Activated naive CD8-positive, alpha-beta T cell treated with anti-CD3 and anti-CD28 coated beads, Interleukin-2, amount 50 U/mL, for 24 hours (primary cell): ENCODE measurements around the gene SHD.
"Not testable (repeated sequence)": the region's sequence is repeated elsewhere in the genome, so short reads cannot be mapped to it uniquely, and the experiment has no call there.

ENCODE experiments used
- ATAC-seq: fragments of 150-1000 bp; cut with Tn5 transposase; one replicate; pipeline ENCODE4 v1.10.0; 2021
- DNase-seq: peaks from one replicate; pipeline ENCODE4 v3.0.0; 2021
- H3K27ac Mint-ChIP-seq: one replicate; pipeline ENCODE4 v1.8.0; 2021; ENCODE audit warnings: mild to moderate bottlenecking, mixed read lengths
- H3K27me3 Mint-ChIP-seq: one replicate; pipeline ENCODE4 v1.8.0; 2021; ENCODE audit warnings: mixed read lengths
- H3K36me3 Mint-ChIP-seq: one replicate; pipeline ENCODE4 v1.8.0; 2021; ENCODE audit warnings: low read depth, mixed read lengths
- H3K4me1 Mint-ChIP-seq: one replicate; pipeline ENCODE4 v1.8.0; 2021; ENCODE audit warnings: mixed read lengths
- H3K4me3 Mint-ChIP-seq: one replicate; pipeline ENCODE4 v1.8.0; 2021; ENCODE audit warnings: mild to moderate bottlenecking, moderate library complexity, mixed read lengths
- H3K9me3 Mint-ChIP-seq: one replicate; pipeline ENCODE4 v1.8.0; 2021; ENCODE audit warnings: mixed read lengths

SHD gene

DNA sequence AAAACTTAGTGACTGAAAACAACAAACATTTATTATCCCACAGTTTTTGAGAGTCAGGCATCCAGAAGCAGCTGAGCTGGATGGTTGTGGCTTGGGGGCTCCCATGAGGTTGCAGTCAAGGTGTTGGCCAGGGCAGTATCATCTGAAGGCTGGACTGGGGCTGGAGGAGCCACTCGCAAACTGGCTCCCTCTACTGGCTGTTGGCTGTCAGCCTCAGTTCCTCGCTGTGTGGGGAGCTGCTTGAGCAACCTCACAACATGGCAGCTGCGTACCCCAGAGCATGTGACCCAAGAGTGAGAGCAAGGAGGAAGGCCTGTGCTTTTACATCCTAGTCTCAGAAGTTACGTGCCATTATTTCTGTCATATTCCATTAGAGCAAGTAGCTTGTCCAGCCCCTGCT is 22.5 kb upstream of the SHD start:
- ATAC-seq (no peak), DNase-seq (no peak)
- Mint-ChIP-seq H3K27me3 (no peaks in the 10 kb centered on the region), H3K27ac (no peak overlapping the region), H3K36me3 (peaks cover 42% of the 10 kb centered on the region), H3K4me1 (no peaks in the 10 kb centered on the region), H3K4me3 (no peak overlapping the region), H3K9me3 (no peaks in the 10 kb centered on the region)

GRCh38 chr19:4257025-4257424 is 22.0 kb upstream of the SHD start:
- no peaks in the 10 kb centered on the region for H3K27me3 Mint-ChIP-seq
- no peak for DNase-seq
- no peak overlapping the region for H3K4me3 Mint-ChIP-seq
- no peak overlapping the region for H3K27ac Mint-ChIP-seq
- H3K4me1 Mint-ChIP-seq, result no peaks in the 10 kb centered on the region
- no peak for ATAC-seq
- peaks cover 38% of the 10 kb centered on the region for H3K36me3 Mint-ChIP-seq
- H3K9me3 Mint-ChIP-seq, result no peaks in the 10 kb centered on the region

- Mint-ChIP-seq H3K27me3 (no peaks in the 10 kb centered on the region), H3K4me3 (no peak overlapping the region), H3K36me3 (peaks cover 39% of the 10 kb centered on the region), H3K9me3 (no peaks in the 10 kb centered on the region), H3K27ac (no peak overlapping the region), H3K4me1 (peaks cover 1% of the 10 kb centered on the region)
- DNase-seq (no peak), ATAC-seq (no peak)
These were observed 20.9 kb upstream of the SHD start for GRCh38 chr19:4258181-4258580.

DNA sequence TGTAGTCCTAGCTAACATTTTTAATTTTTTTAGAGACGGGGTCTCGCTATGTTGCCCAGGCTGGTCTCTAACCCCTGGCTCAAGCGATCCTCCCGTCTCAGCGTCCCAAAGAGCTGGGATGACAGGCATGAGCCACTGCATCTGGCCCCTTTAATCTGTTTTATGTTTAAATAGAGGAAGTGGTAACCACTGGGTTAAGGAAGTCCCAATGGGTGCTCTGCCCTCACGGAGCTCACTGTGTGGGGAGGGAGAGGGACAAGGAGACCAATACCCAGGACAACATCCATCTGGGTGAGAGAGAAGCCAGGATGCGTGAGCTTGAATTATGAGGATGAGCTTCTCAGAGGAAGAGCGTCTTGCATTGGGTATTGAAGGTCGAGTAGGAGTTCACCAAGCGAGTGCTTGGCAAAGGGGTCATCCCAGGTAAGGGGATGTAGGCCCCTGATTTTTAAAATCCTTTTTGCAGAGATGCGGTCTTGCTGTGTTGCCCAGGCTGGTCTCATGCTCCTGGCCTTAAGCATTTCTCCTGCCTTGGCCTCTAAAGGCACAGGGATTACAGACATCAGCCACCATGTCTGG is 18.4 kb upstream of the SHD start:
- Mint-ChIP-seq H3K27me3 (no peaks in the 10 kb centered on the region), H3K27ac (peak overlapping the region; percentile 18), H3K4me3 (no peak overlapping the region), H3K4me1 (peaks cover 23% of the 10 kb centered on the region), H3K9me3 (no peaks in the 10 kb centered on the region), H3K36me3 (peaks cover 35% of the 10 kb centered on the region)
- DNase-seq (no peak), ATAC-seq (no peak)

DNA sequence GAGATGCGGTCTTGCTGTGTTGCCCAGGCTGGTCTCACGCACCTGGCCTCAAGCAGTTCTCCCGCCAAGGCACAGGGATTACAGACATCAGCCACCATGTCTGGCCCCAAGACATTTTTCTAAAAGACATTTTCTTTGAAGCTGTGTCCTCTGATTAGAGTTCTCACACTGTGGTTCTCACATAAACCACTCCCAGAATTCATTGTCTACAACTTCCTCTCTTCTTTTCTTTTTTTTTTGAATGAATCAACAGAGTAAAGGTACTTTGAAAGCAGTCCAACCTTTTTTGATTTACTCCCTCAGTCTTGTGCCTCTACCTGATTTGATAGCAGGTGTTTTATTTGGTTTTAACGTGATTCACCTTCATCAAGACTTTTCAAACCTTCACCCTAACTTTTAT is 14.3 kb upstream of the SHD start:
- no peak for DNase-seq
- peaks cover 41% of the 10 kb centered on the region for H3K36me3 Mint-ChIP-seq
- no peaks in the 10 kb centered on the region for H3K9me3 Mint-ChIP-seq
- ATAC-seq, result no peak
- peak overlapping the region; percentile 79 for H3K27ac Mint-ChIP-seq
- H3K27me3 Mint-ChIP-seq, result no peaks in the 10 kb centered on the region
- no peak overlapping the region for H3K4me3 Mint-ChIP-seq
- peaks cover 27% of the 10 kb centered on the region for H3K4me1 Mint-ChIP-seq

DNA sequence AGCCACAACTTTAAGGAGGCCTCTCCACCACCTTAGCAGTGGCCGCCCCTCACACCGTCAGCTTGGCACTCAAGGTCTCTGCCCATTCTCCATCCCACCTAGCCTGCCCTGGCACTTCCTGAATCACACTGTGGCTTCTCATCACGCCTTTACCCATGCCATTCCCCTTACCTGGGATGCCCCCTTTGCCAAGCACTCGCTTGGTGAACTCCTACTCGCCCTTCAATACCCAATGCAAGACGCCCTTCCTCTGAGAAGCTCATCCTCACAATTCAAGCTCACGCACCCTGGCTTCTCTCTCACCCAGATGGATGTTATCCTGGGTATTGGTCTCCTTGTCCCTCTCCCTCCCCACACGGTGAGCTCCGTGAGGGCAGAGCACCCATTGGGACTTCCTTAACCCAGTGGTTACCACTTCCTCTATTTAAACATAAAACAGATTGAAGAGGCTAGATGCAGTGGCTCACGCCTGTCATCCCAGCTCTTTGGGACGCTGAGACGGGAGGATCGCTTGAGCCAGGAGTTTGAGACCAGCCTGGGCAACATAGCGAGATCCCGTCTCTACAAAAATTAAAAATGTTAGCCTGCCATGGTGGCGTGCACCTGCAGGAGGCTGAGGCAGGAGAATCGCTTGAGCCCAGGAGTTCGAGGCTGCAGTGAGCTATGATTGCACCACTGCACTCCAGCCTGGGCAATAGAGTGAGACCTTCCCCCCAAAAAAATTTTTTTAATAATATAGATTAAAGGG is 12.6 kb upstream of the SHD start:
- H3K4me1 Mint-ChIP-seq, result peaks cover 27% of the 10 kb centered on the region
- no peak overlapping the region for H3K4me3 Mint-ChIP-seq
- peaks cover 42% of the 10 kb centered on the region for H3K36me3 Mint-ChIP-seq
- DNase-seq, result no peak
- no peak for ATAC-seq
- H3K9me3 Mint-ChIP-seq, result no peaks in the 10 kb centered on the region
- H3K27ac Mint-ChIP-seq, result peak overlapping the region; percentile 28
- no peaks in the 10 kb centered on the region for H3K27me3 Mint-ChIP-seq

DNA sequence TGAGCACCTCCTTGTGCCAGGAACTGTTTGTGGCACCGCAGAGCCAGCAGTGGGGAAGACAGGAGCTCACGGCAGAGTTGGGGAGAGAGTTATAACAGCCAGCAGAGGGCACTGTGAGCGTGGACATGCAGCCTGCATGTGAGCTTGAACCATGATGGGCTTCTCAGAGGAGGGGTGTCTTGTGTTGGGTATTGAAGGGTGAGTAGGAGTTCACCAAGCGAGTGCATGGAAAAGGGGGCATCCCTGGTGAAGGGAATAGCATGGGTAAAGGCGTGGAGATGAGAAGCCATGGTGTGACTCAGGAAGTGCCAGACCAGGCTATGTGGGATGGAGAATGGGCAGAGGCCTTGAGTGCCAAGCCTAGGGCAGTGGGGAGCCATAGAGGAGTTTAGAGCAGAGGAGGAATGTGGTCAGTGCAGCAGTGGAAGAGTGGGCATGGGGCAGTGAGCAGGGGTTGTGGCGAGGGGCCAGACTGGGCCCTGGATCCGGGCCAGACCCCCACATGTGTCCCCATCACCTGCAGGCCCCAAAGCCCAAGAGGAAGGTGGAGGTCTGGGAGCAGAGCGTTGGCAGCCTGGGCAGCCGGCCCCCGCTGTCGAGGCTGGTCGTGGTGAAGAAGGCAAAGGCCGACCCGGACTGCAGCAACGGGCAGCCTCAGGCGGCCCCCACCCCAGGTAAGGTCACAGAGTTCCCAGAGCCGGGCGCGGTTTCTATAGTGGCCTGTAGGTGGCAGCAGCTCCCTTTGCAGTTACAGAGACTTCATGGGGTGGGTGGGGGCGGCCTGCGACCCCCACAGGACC is 11.8 kb upstream of the SHD start:
- Mint-ChIP-seq H3K4me1 (peaks cover 27% of the 10 kb centered on the region), H3K27ac (no peak overlapping the region), H3K9me3 (no peaks in the 10 kb centered on the region), H3K27me3 (no peaks in the 10 kb centered on the region), H3K4me3 (no peak overlapping the region), H3K36me3 (peaks cover 44% of the 10 kb centered on the region)
- ATAC-seq, result peak; percentile 72
- peak; percentile 76 for DNase-seq

DNA sequence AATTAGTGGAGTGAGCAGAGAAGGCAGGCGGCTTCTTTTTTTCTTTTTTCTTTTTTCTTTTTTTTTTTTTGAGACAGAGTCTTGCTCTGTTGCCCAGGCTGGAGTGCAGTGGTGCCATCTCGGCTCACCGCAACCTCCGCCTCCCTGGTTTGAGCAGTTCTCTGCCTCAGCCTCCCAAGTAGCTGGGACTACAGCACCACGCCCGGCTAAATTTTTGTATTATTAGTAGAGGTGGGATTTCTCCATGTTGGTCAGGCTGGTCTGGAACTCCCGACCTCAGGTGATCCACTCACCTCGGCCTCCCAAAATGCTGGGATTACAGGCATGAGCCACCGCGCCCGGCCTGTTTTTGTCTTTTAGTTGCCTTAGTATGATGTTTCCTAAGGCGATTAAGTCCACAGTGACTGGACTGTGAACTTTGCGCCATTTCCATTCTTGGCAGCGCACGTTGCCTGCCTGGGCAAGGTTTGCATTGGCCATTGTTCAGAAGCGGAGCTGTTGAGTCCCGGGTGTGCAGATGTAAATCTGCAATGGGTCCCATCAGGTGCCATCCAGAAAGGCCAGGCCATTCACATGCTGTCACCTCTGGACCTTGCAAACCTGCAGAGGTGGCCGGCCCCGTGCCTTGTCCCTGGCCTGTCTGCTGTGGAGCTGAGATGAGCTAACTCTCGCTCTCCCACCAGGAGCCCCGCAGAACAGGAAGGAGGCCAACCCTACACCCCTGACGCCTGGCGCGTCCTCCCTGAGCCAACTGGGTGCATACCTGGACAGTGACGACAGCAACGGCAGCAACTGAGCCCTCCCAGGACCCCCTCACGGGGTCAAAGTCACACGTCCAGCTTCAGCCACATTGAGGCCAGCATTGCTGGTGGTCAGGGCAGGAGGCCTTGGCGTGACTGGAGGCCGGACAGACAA is 10.9 kb upstream of the SHD start:
- no peak for DNase-seq
- Mint-ChIP-seq H3K27me3 (no peaks in the 10 kb centered on the region), H3K27ac (no peak overlapping the region), H3K4me3 (no peak overlapping the region), H3K9me3 (no peaks in the 10 kb centered on the region), H3K4me1 (peaks cover 26% of the 10 kb centered on the region), H3K36me3 (peaks cover 39% of the 10 kb centered on the region)
- ATAC-seq, result no peak

DNA sequence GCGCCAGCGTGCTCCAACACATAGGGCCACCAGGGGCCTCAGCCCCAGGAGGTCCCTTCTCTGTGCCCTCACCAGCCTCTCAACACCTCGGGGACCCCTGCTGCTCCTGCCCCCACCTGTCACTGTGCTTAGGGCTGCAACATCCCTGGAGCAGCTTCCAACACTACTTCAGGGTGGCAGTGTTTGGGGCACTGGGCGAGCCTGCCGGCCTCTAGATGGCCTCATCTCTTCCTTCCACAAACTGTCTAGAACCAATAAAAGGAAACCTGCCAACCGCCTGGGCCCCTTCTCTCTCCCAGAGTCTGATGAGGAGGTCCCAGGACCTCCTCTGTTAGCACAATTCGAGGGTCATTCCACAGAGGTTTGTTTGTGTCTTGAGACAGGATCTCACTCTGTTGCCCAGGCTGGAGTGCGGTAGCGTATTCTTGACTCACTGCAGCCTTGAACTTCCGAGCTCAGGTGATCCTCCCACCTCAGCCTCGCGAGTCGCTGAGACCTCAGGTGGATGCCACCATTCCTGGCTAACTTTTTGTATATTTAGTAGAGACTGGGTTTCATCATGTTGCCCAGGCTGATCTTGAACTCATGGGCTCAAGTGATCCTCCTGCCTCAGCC is 10.1 kb upstream of the SHD start:
- H3K4me3 Mint-ChIP-seq, result no peak overlapping the region
- peaks cover 18% of the 10 kb centered on the region for H3K4me1 Mint-ChIP-seq
- H3K27me3 Mint-ChIP-seq, result no peaks in the 10 kb centered on the region
- no peak for ATAC-seq
- H3K36me3 Mint-ChIP-seq, result peaks cover 33% of the 10 kb centered on the region
- DNase-seq, result no peak
- H3K9me3 Mint-ChIP-seq, result no peaks in the 10 kb centered on the region
- H3K27ac Mint-ChIP-seq, result no peak overlapping the region

DNA sequence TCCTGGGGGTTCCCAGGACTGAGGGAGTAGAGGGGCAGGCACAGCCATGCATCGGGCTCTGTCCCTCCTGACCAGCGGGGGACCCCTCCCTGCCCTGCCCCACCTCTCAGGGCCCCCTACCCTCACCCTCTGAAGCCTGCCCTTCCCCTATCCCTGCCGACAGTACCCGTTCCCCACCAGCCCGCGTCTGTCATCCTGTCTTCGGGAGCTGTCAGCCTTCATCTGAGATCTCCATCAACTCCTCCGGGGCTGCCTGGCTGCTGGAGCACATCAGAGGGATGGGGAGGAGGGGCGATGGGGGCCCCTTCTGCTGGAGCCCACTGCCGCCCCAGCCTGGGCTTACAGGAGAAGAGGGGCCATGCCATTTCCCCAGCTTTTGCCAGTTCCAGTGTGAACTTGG is 6.2 kb upstream of the SHD start:
- no peak overlapping the region for H3K27ac Mint-ChIP-seq
- no peaks in the 10 kb centered on the region for H3K9me3 Mint-ChIP-seq
- no peak for DNase-seq
- no peaks in the 10 kb centered on the region for H3K27me3 Mint-ChIP-seq
- H3K4me3 Mint-ChIP-seq, result no peak overlapping the region
- H3K36me3 Mint-ChIP-seq, result peaks cover 12% of the 10 kb centered on the region
- H3K4me1 Mint-ChIP-seq, result no peaks in the 10 kb centered on the region
- no peak for ATAC-seq

- DNase-seq, H3K36me3 Mint-ChIP-seq, H3K27me3 Mint-ChIP-seq, H3K4me1 Mint-ChIP-seq, H3K9me3 Mint-ChIP-seq, ATAC-seq, H3K27ac Mint-ChIP-seq, H3K4me3 Mint-ChIP-seq: not testable (repeated sequence)
These were observed 4.8 kb upstream of the SHD start for GRCh38 chr19:4274321-4274686.

- no peak overlapping the region for H3K4me3 Mint-ChIP-seq
These were observed 1.8 kb upstream of the SHD start for GRCh38 chr19:4277191-4277696.

GRCh38 chr19:4278010-4278409 is 1.1 kb upstream of the SHD start:
- DNase-seq (no peak), ATAC-seq (no peak)
- Mint-ChIP-seq H3K4me3 (no peak overlapping the region), H3K27ac (no peak overlapping the region), H3K4me1 (peaks cover 5% of the 10 kb centered on the region), H3K9me3 (no peaks in the 10 kb centered on the region), H3K36me3 (no peaks in the 10 kb centered on the region), H3K27me3 (peaks cover 25% of the 10 kb centered on the region)

More at GRCh38 chr19:4277191-4277696, 1.8 kb upstream of the SHD start:
- Mint-ChIP-seq H3K9me3 (no peaks in the 10 kb centered on the region), H3K27me3 (peaks cover 23% of the 10 kb centered on the region), H3K27ac (no peak overlapping the region), H3K36me3 (no peaks in the 10 kb centered on the region), H3K4me1 (peaks cover 5% of the 10 kb centered on the region)
- DNase-seq, result no peak
- no peak for ATAC-seq

GRCh38 chr19:4279267-4279529 is 132 bp downstream of the SHD start:
- Mint-ChIP-seq H3K9me3 (no peaks in the 10 kb centered on the region), H3K4me1 (peaks cover 5% of the 10 kb centered on the region), H3K36me3 (no peaks in the 10 kb centered on the region), H3K27ac (no peak overlapping the region), H3K27me3 (peaks cover 25% of the 10 kb centered on the region), H3K4me3 (no peak overlapping the region)
- ATAC-seq (no peak), DNase-seq (no peak)
